ENCODE measurements around the gene USF2. TPM values are rescaled to one million over a fixed set of nuclear protein-coding genes. Genes with fewer than 3 reads are reported as not detected.

The USF2 gene
- total and polyA plus RNA-seq, 2 of the 8 experiments (the other 6 are each of a cell fraction or from before 2014, with no cell fraction given) = 74.1 to 109 TPM

DNA sequence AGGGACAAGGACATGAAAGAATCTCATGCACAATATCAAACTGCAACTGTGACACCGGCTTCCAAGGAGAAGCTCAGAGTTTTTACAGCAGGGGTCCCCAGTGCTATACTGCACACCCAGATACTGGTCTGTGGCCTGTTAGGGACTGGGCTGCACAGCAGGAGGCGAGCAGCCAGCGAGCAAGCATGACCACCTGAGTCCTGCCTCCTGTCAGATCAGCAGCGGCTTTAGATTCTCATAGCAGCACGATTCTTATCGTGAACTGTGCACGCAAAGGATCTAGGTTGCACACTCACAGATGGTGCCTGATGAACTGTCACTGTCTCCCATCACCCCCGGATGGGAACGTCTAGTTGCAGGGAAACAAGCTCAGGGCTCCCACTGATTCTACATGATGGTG is 47.1 kb downstream of the USF2 start:
- Histone ChIP-seq H3K9ac (replicated peaks in 1 of 4; ENCODE audit: extremely low read depth in 1 of 4, low read depth in 3 of 4, low read length in 3 of 4) (no peak overlapping the region), H3K27ac (ENCODE audit: low read depth, low read length) (no peak overlapping the region), H3K9me3 (ENCODE audit: insufficient read depth in 2 of 2, low read depth in 1 of 2, low read length in 1 of 2) (no peaks in the 10 kb centered on the region), H3K18ac (ENCODE audit: extremely low read depth, low read length) (no peak overlapping the region), H2BK12ac (ENCODE audit: low read depth, low read length) (no peak overlapping the region), H2AFZ (ENCODE audit: low read length) (no peak overlapping the region), H2BK20ac (ENCODE audit: low read length) (no peak overlapping the region), H2AK5ac (ENCODE audit: low read depth, low read length) (no peak overlapping the region), H3K27me3 (replicated peaks in 1 of 4; ENCODE audit: control insufficient read depth in 3 of 4, extremely low read depth in 1 of 4, insufficient read depth in 3 of 4, low read length in 3 of 4) (no peaks in the 10 kb centered on the region), H2BK15ac (ENCODE audit: low read length) (no peak overlapping the region), H3K23me2 (ENCODE audit: low read depth, low read length) (no peaks in the 10 kb centered on the region), H3K36me3 (ENCODE audit: control insufficient read depth in 2 of 4, insufficient read depth in 4 of 4, low read length in 3 of 4) (no peaks in the 10 kb centered on the region), H4K8ac (ENCODE audit: extremely low read depth, insufficient read depth, low read length) (no peak overlapping the region), H2BK5ac (ENCODE audit: low read depth, low read length) (no peak overlapping the region), H4K91ac (replicated peaks; ENCODE audit: insufficient read length, low read length) (no peak overlapping the region), H4K20me1 (replicated peaks in 1 of 2; ENCODE audit: control insufficient read depth in 1 of 2, insufficient read depth in 2 of 2, low read length in 2 of 2) (no peaks in the 10 kb centered on the region), H4K5ac (ENCODE audit: insufficient read length, low read depth, low read length) (no peak overlapping the region), H3K79me1 (ENCODE audit: low read depth, low read length) (no peaks in the 10 kb centered on the region), H3K14ac (ENCODE audit: insufficient read length) (no peak overlapping the region), H2BK120ac (replicated peaks; ENCODE audit: low read depth, low read length) (no peak overlapping the region), H3K79me2 (ENCODE audit: control insufficient read depth in 1 of 2, insufficient read depth in 2 of 2, low read length in 2 of 2) (no peaks in the 10 kb centered on the region), H3K4me3 (ENCODE audit: extremely low read depth in 1 of 4, insufficient read depth in 2 of 4, low read depth in 3 of 4, low read length in 4 of 4) (no peak overlapping the region), H3K56ac (replicated peaks; ENCODE audit: insufficient read length, low read depth, low read length) (no peak overlapping the region), H3K4me1 (replicated peaks in 1 of 4; ENCODE audit: control insufficient read depth in 3 of 4, insufficient read depth in 4 of 4, low read length in 3 of 4) (no peaks in the 10 kb centered on the region), H3K23ac (ENCODE audit: insufficient read length) (no peak overlapping the region), H3K4me2 (ENCODE audit: insufficient read depth in 1 of 2, low read depth in 2 of 2, low read length in 2 of 2) (no peak overlapping the region), H3K4ac (replicated peaks; ENCODE audit: insufficient read length, low read depth, low read length) (no peak overlapping the region)
- DNase-seq (ENCODE audit: low read depth in 1 of 2, low spot score in 2 of 2) (no peak), FAIRE-seq (no peak)
- POLR2A ChIA-PET (ENCODE audit: partially characterized antibody) = interaction anchor here (0.7 kb wide), 1 partner anchor 9 kb away, joined by 3 read pairs; no protein-coding TSS in a partner anchor
- WGBS, 2 experiments (ENCODE audit: extremely low coverage in 1 of 2, insufficient coverage in 1 of 2, insufficient read length in 1 of 2, insufficient replicate concordance in 2 of 2, low coverage in 1 of 2, low lambda C conversion rate in 2 of 2, missing lambda C conversion rate in 1 of 2) = 87% methylated on average over 9 of the region's 9 CpGs; no CpG with 5 or more reads in 1 of the 2 experiments
- CTCF ChIA-PET (ENCODE audit: partially characterized antibody) = interaction anchor here (0.6 to 1.9 kb wide), 9 partner anchors 9 to 201 kb away, joined by 3 to 8 read pairs (median 3); partner anchors contain the start of gene FXYD3
- TF ChIP-seq GABPA (IDR thresholded peaks at IDR 0.05; ENCODE audit: borderline replicate concordance, insufficient read depth, low read length) = no peak
- TF ChIP-seq, protein P1, sequence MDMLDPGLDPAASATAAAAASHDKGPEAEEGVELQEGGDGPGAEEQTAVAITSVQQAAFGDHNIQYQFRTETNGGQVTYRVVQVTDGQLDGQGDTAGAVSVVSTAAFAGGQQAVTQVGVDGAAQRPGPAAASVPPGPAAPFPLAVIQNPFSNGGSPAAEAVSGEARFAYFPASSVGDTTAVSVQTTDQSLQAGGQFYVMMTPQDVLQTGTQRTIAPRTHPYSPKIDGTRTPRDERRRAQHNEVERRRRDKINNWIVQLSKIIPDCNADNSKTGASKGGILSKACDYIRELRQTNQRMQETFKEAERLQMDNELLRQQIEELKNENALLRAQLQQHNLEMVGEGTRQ (IDR thresholded peaks at IDR 0.05; ENCODE audit: low read length) = no peak
- TF ChIP-seq TCF12 (IDR thresholded peaks at IDR 0.05; ENCODE audit: low read depth, low read length) = no peak
- no peak for TF ChIP-seq RNF2 (IDR thresholded peaks at IDR 0.05; ENCODE audit: borderline replicate concordance, low read depth, low read length, missing control alignments, poor library complexity, severe bottlenecking)
- no peak for TF ChIP-seq FOSL1 (IDR thresholded peaks at IDR 0.05; ENCODE audit: insufficient read depth, low read depth, low read length)
- no peak for TF ChIP-seq ZNF274 (IDR thresholded peaks at IDR 0.05; ENCODE audit: borderline replicate concordance, extremely low read depth, low read length)
- no peak for TF ChIP-seq CTBP2 (IDR thresholded peaks at IDR 0.05; ENCODE audit: borderline replicate concordance, insufficient read depth, insufficient read length, low read length)
- TF ChIP-seq KDM1A (IDR thresholded peaks at IDR 0.05; ENCODE audit: borderline replicate concordance, low read length) = no peak
- TF ChIP-seq TEAD4 (IDR thresholded peaks at IDR 0.05; ENCODE audit: low read depth, low read length) = no peak

All from H1 (cell line).